Gastrocnemius medialis (tissue), 4 donors: ENCODE measurements around the gene GNG4.

ENCODE experiments used
- POLR2A ChIP-seq, 2 donors: fragments of 450-650 bp; IDR thresholded peaks; one replicate each; pipeline ENCODE4 v1.6.1; 2017; ENCODE audit warnings: antibody characterized with exemption in 2 of 2, mild to moderate bottlenecking in 2 of 2, moderate library complexity in 2 of 2
- TF ChIP-seq, protein P1 (sequence below), 5 experiments: fragments of 450-650 bp in 3 of 5; fragments of 200-600 bp in 2 of 5; sonication (generic) in 2 of 5; IDR thresholded peaks in 4 of 5; conservative IDR thresholded peaks in 1 of 5; 1 replicate in 4 of 5; 2 replicates in 1 of 5; pipeline ENCODE4 v1.5.1; 2016 to 2019; ENCODE audit warnings: antibody characterized with exemption in 5 of 5, mild to moderate bottlenecking in 3 of 5, moderate library complexity in 3 of 5

DNA sequence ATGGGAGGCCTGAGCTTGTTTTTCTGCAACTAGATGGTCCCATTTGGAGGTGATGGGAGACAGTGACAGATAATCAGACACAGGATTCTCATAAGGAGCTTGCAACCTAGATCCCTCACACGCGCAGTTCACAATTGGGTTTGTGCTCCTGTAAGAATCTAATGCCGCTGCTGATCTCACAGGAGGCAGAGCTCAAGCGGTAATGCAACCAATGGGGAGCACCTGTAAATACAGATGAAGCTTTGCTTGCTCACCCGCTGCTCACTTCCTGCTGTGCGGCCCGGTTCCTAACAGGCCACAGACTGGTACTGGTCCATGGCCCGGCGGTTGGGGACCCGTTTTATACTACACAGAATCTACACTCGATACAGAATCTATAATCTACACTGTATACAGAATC lies 92.8 kb downstream of the GNG4 start:
- TF ChIP-seq, protein P1, sequence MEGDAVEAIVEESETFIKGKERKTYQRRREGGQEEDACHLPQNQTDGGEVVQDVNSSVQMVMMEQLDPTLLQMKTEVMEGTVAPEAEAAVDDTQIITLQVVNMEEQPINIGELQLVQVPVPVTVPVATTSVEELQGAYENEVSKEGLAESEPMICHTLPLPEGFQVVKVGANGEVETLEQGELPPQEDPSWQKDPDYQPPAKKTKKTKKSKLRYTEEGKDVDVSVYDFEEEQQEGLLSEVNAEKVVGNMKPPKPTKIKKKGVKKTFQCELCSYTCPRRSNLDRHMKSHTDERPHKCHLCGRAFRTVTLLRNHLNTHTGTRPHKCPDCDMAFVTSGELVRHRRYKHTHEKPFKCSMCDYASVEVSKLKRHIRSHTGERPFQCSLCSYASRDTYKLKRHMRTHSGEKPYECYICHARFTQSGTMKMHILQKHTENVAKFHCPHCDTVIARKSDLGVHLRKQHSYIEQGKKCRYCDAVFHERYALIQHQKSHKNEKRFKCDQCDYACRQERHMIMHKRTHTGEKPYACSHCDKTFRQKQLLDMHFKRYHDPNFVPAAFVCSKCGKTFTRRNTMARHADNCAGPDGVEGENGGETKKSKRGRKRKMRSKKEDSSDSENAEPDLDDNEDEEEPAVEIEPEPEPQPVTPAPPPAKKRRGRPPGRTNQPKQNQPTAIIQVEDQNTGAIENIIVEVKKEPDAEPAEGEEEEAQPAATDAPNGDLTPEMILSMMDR (IDR thresholded peaks at IDR 0.05 in 4 of 5, conservative IDR thresholded peaks at IDR 0.05 in 1 of 5): no peak
- no peak for TF ChIP-seq POLR2A (IDR thresholded peaks at IDR 0.05)
